COLO668 (cell line): ENCODE measurements around the gene EIF2S2.

Source experiments
- DNase-seq: peaks from one replicate; lab custom pipeline; 2025; ENCODE audit not compliant: unreplicated experiment; lab: John Stamatoyannopoulos, UW

The EIF2S2 gene

GRCh38 chr20:34065260-34065659, 46.8 kb downstream of the EIF2S2 start:
- no peak for DNase-seq

DNA sequence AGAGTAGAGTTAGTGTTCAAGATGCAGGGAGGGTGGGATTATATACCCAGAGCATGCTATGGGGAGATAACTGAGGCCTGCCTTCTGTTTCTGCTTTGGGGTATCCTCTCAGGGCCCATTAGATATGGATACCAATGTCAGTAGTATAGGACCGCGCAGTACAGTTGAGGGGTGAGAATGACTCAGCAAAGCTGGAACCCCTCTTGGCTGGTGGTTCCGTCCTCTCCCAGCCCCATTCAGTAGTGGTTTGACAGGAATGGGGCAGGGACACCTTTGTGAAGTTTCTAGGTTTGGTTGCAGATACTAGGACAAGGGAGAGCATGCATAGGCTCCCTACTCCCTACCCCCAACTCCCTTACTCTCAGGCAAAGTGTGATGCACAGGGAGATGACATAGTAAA, 47.8 kb downstream of the EIF2S2 start:
- no peak for DNase-seq

DNA sequence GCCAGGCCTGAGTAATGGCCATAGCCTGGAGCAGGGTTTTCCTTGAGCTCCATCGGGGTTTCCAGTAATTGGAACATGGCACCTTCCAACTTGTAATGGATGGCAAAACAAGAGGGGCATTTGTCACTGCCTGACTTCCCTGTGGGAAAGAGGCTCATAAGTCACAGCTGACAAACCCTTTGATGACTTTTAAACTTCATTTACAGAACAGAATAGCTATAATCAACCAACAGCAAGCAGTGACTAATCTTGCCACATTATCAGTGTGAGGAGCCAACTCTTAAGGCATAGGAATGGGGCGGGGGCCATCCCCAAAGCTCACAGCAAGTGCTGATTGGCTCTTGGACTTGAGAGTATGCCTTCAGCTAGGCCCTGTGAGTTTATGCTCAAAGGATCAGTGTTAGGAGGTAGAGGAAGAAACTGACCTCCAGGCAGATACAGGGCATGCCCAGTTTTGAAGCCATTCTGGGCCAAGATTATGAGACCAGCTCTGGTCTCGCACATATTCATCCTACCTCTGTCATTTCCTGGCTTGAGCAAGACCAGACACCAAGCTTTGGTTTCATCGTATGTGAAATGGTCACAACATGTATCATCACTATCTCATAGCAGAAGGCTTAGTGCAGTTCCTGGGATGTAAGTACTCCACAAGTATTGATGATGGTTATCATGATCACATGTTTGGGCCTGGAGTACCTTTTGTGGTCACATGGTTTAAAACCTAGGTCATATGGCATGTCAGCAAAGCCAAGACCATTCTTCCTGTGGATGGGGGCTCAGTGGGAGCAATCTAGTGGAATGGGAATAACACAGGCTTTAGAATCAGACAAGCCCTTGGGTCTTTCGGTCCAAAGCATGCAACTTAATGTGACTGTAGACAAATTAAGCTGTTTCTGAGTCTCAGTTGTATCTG, 49.2 kb downstream of the EIF2S2 start:
- DNase-seq = no peak

DNA sequence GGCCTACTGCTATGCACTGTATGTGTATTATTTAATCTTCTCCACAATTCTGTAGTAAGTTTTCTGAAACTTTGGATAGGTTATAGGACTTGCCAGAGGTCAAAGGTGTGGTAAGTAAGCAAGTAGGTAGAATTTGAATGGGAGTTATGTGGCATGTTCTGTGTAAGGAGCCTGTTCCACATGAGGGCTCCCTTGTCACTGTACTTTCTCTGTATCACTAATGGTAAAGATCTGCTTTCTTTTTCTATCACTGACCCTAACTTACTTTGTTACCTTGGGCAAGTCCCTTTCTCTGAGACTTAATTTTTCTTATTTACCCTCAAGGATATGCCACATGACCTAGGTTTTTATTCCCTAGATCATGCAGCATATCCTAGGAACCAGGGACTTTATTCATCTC, 50.3 kb downstream of the EIF2S2 start:
- no peak for DNase-seq

GRCh38 chr20:34060970-34061369, 51.1 kb downstream of the EIF2S2 start:
- DNase-seq = no peak

DNA sequence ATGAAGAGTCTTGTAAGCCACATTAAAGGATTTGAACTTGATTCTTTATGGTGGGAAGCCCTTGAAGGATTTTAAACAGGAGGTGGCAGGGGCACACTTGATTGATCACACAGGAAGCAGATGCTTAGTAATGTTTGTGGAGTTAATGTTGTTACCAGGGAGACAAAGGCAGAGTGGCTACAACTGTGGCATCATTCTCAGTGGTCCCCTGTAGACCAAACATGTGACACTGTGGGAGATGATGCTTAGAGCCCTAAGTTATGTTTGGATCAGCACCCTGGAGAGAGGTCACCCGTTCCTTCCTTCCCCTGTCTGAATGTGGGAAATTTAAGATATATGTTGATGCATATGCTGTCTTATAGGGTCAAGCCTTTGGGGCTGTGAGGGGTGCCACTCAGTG, 53.2 kb downstream of the EIF2S2 start:
- peak; percentile 31 for DNase-seq

GRCh38 chr20:34055290-34055689, 56.8 kb downstream of the EIF2S2 start:
- no peak for DNase-seq

GRCh38 chr20:34052414-34052813, 59.6 kb downstream of the EIF2S2 start:
- DNase-seq = no peak

GRCh38 chr20:34049897-34050695, 61.9 kb downstream of the EIF2S2 start:
- no peak for DNase-seq

DNA sequence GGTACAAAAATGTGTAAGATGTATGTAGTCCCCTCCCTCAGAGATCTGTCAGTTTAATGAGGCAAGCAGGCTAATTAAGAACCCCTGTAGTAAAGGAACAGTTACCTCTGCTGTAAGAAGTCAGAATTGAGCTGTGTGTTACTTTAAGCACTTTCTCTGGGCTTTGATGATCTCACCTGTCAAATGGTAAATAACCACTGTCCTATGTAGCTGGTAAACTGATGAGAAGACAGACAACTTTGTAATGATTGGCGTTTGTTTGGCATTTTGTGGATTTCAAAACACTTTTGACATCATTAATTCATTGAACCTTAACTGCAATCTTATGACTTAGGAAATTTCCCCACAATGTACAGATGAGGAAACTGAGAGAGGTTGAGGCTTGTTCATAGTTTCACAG, 62.7 kb downstream of the EIF2S2 start:
- DNase-seq = no peak

GRCh38 chr20:34047917-34048316, 64.1 kb downstream of the EIF2S2 start:
- no peak for DNase-seq

- DNase-seq = no peak
Observed at GRCh38 chr20:34047010-34047687, 64.9 kb downstream of the EIF2S2 start.

DNA sequence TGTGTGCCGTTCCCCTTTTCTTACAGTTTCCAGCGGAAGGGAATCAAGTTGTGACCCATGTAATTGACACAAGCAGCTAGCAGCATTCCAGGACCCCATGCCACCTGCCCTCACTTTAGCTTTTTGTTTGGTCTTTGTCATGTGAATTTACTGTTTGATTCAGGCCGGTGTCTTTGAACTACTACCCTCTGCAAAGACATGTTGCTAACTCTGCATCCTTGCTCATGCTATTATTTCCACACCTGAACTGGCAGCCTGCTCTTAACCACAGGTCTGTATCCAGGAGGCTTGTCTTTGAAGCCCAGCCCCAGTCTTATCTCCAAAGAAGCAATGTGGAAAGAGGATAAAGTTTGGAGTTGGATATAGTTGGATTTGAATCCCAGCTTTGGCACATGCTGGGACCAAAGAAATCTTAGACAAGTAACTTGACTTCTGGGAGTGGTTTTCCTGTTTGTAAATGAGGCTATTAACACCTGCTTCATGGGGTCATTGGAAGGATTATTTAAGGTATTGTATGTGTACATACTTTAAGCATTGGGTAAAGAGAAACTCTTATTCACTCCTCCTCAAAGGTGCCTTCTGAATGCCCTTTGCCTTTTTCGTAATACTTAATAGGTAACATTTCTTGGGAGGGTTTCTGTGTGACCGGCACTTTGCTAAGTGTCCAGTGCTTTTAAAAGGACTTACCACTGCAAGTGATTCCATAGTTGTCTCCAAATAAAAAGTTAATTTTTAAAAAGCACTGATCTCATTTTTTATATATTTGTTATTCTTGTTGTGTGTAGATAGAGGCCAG, 65.9 kb downstream of the EIF2S2 start:
- no peak for DNase-seq

- DNase-seq = peak; percentile 34
Observed at GRCh38 chr20:34045294-34045693, 66.7 kb downstream of the EIF2S2 start.

DNA sequence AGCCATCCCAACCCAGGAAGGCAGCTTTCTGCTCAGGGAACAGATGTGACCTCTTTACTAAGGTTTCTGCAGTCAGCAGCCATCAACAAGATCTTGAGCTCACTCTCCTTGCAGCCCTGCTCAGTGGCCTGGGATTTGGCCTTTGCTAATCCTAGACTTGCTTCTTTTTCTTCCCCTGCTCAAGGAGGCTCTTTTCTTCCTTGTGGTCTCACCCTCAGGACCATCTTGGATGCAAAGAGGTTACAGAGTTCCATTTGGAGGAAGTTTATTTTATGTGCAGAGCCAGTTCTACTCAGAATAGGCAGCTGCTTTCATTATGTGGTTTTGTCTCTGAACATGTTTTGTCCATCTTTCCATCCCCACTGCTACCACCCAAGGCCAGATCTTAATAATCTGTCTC, 69.0 kb downstream of the EIF2S2 start:
- no peak for DNase-seq

- DNase-seq = peak; percentile 61
Observed at GRCh38 chr20:34042262-34042661, 69.8 kb downstream of the EIF2S2 start.

DNA sequence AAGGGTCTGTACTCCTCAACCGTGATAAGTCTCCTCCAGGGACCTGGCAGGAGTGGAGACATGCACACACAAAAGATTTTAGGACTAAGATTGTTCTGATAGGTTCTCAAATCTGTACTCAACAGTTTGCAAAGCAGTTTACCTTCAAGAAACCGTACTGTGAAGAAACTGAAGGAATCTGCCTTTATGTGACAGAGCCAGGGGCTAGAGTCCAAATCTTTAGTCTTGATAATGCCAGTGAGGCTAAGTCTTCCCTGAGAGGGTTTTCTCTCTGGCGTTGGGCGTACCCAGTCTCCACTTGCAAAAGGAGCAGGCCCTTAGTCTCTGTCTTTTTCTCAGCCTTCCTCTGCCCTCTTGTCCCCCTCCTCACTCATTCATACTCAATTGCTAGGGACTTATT, 70.8 kb downstream of the EIF2S2 start:
- DNase-seq = no peak

- no peak for DNase-seq
Observed at GRCh38 chr20:34040300-34040995, 71.6 kb downstream of the EIF2S2 start.
